ENCODE data around the gene GGTA1.

GRCh38 chr9:121441165-121441564, 58.5 kb downstream of the GGTA1 start:
- TF ChIP-seq CTCF (conservative IDR thresholded peaks at IDR 0.05 in 1 of 2, IDR thresholded peaks at IDR 0.05 in 1 of 2; ENCODE audit: low read depth in 1 of 2, low read length in 2 of 2) (no peak), EZH2 (IDR thresholded peaks at IDR 0.05; ENCODE audit: low read length, missing control alignments) (no peak)

All from fibroblast of lung (primary cell).